A549 (cell line): ENCODE data around the gene TIMM17A. TPM values are rescaled to one million over a fixed set of nuclear protein-coding genes. Genes with fewer than 3 reads are reported as not detected.

Source experiments
- ATAC-seq, 2 experiments: fragments of 200-7000 bp in 1 of 2; fragments of >200 bp in 1 of 2; cut with Nextera tagmentation in 1 of 2; cut with Tn5 transposase in 1 of 2; 3 replicates each; pipeline versions ENCODE4 v1.8.0 to v1.9.1; 2018 to 2020; ENCODE audit warnings: mild to moderate bottlenecking in 1 of 2, moderate library complexity in 1 of 2
- CTCF ChIA-PET: fragments of 300-600 bp; sonication (Branson Sonifier 250); formaldehyde crosslinking; extraction: SDS; loops from one replicate; lab custom pipeline; 2021; ENCODE audit warnings: antibody characterized with exemption, inconsistent platforms; lab: Yijun Ruan, JAX
- POLR2A ChIA-PET: fragments of 350-600 bp; formaldehyde crosslinking; extraction: SDS; loops from one replicate; lab custom pipeline; 2021; ENCODE audit warnings: antibody characterized with exemption, inconsistent platforms; lab: Yijun Ruan, JAX
- DNase-seq, 2 experiments: peaks; one replicate each; pipeline versions ENCODE4 v3.0.0 to v3.0.0-alpha.2; 2011 to 2016; ENCODE audit warnings: low read depth in 1 of 2, low spot score in 1 of 2
- FAIRE-seq: peaks from 2 replicates; lab custom pipeline; 2011; peaks lifted over from hg19 to GRCh38; lab: Jason Lieb, UNC
- H3K27ac ChIP-seq, 2 experiments: fragments of >200 bp; sonication (Bioruptor Twin); formaldehyde crosslinking; 3 replicates each; pipeline ENCODE4 v1.5.1; 2016 to 2017
- H3K4me1 ChIP-seq: fragments of >200 bp; sonication (Bioruptor Twin); formaldehyde crosslinking; 3 replicates; pipeline ENCODE4 v1.6.1; 2016
- H3K4me2 ChIP-seq: fragments of >200 bp; sonication (Bioruptor Twin); formaldehyde crosslinking; 3 replicates; pipeline ENCODE4 v1.6.1; 2016
- H3K4me3 ChIP-seq: fragments of >200 bp; sonication (Bioruptor Twin); formaldehyde crosslinking; 3 replicates; pipeline ENCODE4 v1.5.1; 2016
- H3K9me3 ChIP-seq: fragments of >200 bp; sonication (Bioruptor Twin); formaldehyde crosslinking; 3 replicates; pipeline ENCODE4 v1.6.1; 2016
- CHD4 ChIP-seq: fragments of 200-600 bp; sonication (generic); IDR thresholded peaks from 2 replicates; pipeline ENCODE4 v1.6.1; 2016; ENCODE audit warnings: antibody characterized with exemption, mild to moderate bottlenecking, borderline replicate concordance
- EHMT2 ChIP-seq: fragments of 200-600 bp; sonication (generic); IDR thresholded peaks from 2 replicates; pipeline ENCODE4 v1.6.1; 2016; ENCODE audit warnings: antibody characterized with exemption, low read depth, mild to moderate bottlenecking, moderate library complexity
- GATA3 ChIP-seq: IDR thresholded peaks from 2 replicates; pipeline ENCODE4 v1.6.1; 2012; ENCODE audit warnings: borderline replicate concordance
- HDAC2 ChIP-seq: fragments of 200-600 bp; sonication (generic); IDR thresholded peaks from 2 replicates; pipeline ENCODE4 v1.6.1; 2016
- HOXB5 ChIP-seq: fragments of 250-450 bp; sonication (Bioruptor Pico); IDR thresholded peaks from 2 replicates; pipeline ENCODE4 v1.5.0; 2020; ENCODE audit warnings: mild to moderate bottlenecking, moderate library complexity
- JUN ChIP-seq, 2 experiments: fragments of >200 bp; sonication (Bioruptor Twin); formaldehyde crosslinking; IDR thresholded peaks; 2 replicates in 1 of 2; 3 replicates in 1 of 2; pipeline ENCODE4 v1.6.1; 2016 to 2017
- JUNB ChIP-seq: fragments of >200 bp; sonication (Bioruptor Twin); formaldehyde crosslinking; IDR thresholded peaks from 2 replicates; pipeline ENCODE4 v1.6.1; 2016
- MAFK ChIP-seq: fragments of 450-650 bp; IDR thresholded peaks from 2 replicates; pipeline ENCODE4 v1.6.1; 2014; ENCODE audit not compliant: partially characterized antibody
- MYC ChIP-seq: IDR thresholded peaks from 2 replicates; pipeline ENCODE4 v1.6.1; 2012; ENCODE audit warnings: mild to moderate bottlenecking, inconsistent platforms, low read length, improper control_type of control experiment, borderline replicate concordance
- NPAS2 ChIP-seq: fragments of 250-450 bp; sonication (Bioruptor Pico); IDR thresholded peaks from 2 replicates; pipeline ENCODE4 v1.8.0; 2022; ENCODE audit warnings: mild to moderate bottlenecking, moderate library complexity, borderline replicate concordance
- POLR2A ChIP-seq: IDR thresholded peaks from 2 replicates; pipeline ENCODE4 v1.6.1; 2012; ENCODE audit warnings: mild to moderate bottlenecking, low read length
- RAD21 ChIP-seq, 2 experiments: fragments of >200 bp in 1 of 2; sonication (Bioruptor Twin) in 1 of 2; formaldehyde crosslinking in 1 of 2; IDR thresholded peaks in 1 of 2; conservative IDR thresholded peaks in 1 of 2; 2 replicates in 1 of 2; 3 replicates in 1 of 2; pipeline ENCODE4 v1.6.1; 2012 to 2018; ENCODE audit warnings: inconsistent platforms in 1 of 2
- RARB ChIP-seq: fragments of 250-450 bp; sonication (Bioruptor Pico); IDR thresholded peaks from 2 replicates; pipeline ENCODE4 v1.8.0; 2021; ENCODE audit warnings: mild to moderate bottlenecking, moderate library complexity
- RCOR1 ChIP-seq: fragments of 150-350 bp; IDR thresholded peaks from 2 replicates; pipeline ENCODE4 v1.6.1; 2014; ENCODE audit warnings: antibody characterized with exemption, low read length, low read depth
- RFX5 ChIP-seq: fragments of 450-650 bp; IDR thresholded peaks from 2 replicates; pipeline ENCODE4 v1.7.1; 2014; ENCODE audit warnings: antibody characterized with exemption, mild to moderate bottlenecking, moderate library complexity
- SREBF2 ChIP-seq: fragments of 450-650 bp; IDR thresholded peaks from 2 replicates; pipeline ENCODE4 v1.6.1; 2014; ENCODE audit warnings: mild to moderate bottlenecking, moderate library complexity
- ZSCAN20 ChIP-seq: fragments of 250-450 bp; sonication (Bioruptor Pico); IDR thresholded peaks from 2 replicates; pipeline ENCODE4 v1.8.0; 2022; ENCODE audit warnings: mild to moderate bottlenecking, moderate library complexity
- WGBS: methylation state at CpG from one replicate; pipeline ENCODE4 v1.1.6; 2017; ENCODE audit errors: missing lambda C conversion rate; 5-methylcytosine and 5-hydroxymethylcytosine counted together
- polyA plus RNA-seq, 4 experiments: library from polyadenylated mRNA; depleted of rRNA in 3 of 4; stranded (reverse); fragments of >200 nt; fragmentation: RNase III in 1 of 4; extraction: RNeasy Plus Mini Kit Qiagen cat#74134 plus additional on column Dnase treatment in 1 of 4; gene quantifications; 2 replicates in 3 of 4; 3 replicates in 1 of 4; pipeline ENCODE4 v1.2.3, GENCODE V29; 2011 to 2017
- TF ChIP-seq, protein P1 (sequence below): IDR thresholded peaks from 2 replicates; pipeline ENCODE4 v1.6.1; 2012; ENCODE audit warnings: low read depth, borderline replicate concordance
- TF ChIP-seq, protein P2 (sequence below): fragments of 150-350 bp; IDR thresholded peaks from 2 replicates; pipeline ENCODE4 v1.6.1; 2014; ENCODE audit warnings: low read depth, mild to moderate bottlenecking, low read length
- TF ChIP-seq, protein P3 (sequence below): IDR thresholded peaks from 2 replicates; pipeline ENCODE4 v1.6.1; 2012

TIMM17A gene
- polyA plus RNA-seq, 2 of the 4 experiments (the other 2 are of a cell fraction): 127 to 134 TPM

DNA sequence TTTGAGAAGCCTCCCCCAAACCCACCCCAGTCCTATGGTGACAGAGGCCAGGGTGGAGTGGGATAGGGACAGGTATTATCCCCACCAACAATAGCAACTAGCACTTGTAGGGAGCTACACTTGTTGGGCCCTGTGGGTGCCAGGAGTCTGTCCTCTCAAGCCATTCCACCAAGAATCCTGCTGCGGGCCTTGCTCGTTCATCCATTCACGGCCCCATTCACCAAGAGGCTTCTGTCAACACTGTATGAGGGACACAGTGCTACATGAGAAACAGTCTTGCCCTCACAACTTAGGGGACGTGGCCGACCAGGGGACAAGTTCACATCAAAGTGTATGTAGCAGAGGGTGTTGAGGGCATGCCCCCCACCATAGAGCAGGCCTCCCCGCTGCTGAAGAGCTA, 47.7 kb upstream of the TIMM17A start:
- FAIRE-seq: no peak
- ATAC-seq: no peak
- WGBS: 83% methylated on average over 6 of the region's 6 CpGs
- no peak for TF ChIP-seq ZSCAN20 (CRISPR knock-in tag)
- no peak for TF ChIP-seq MYC
- TF ChIP-seq, protein P1, sequence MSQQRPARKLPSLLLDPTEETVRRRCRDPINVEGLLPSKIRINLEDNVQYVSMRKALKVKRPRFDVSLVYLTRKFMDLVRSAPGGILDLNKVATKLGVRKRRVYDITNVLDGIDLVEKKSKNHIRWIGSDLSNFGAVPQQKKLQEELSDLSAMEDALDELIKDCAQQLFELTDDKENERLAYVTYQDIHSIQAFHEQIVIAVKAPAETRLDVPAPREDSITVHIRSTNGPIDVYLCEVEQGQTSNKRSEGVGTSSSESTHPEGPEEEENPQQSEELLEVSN: no peak
- no peak for TF ChIP-seq MAFK
- no peak for TF ChIP-seq RARB (CRISPR knock-in tag)
- TF ChIP-seq NPAS2 (CRISPR knock-in tag): no peak
- no peak for TF ChIP-seq GATA3
- TF ChIP-seq EHMT2: no peak
- TF ChIP-seq POLR2A: no peak
- no peaks in the 10 kb centered on the region for H3K9me3 ChIP-seq
- no peak overlapping the region for H3K4me2 ChIP-seq
- CTCF ChIA-PET: interaction anchor here (0.5 to 20.2 kb wide), 6 partner anchors 15 to 92 kb away, joined by 3 to 303 read pairs (median 4); partner anchors contain the start of gene SHISA4
- no peak overlapping the region for H3K4me3 ChIP-seq
- POLR2A ChIA-PET: no interaction called here
- H3K4me1 ChIP-seq: no peaks in the 10 kb centered on the region
- no peak overlapping the region for H3K27ac ChIP-seq
- no peak for DNase-seq

DNA sequence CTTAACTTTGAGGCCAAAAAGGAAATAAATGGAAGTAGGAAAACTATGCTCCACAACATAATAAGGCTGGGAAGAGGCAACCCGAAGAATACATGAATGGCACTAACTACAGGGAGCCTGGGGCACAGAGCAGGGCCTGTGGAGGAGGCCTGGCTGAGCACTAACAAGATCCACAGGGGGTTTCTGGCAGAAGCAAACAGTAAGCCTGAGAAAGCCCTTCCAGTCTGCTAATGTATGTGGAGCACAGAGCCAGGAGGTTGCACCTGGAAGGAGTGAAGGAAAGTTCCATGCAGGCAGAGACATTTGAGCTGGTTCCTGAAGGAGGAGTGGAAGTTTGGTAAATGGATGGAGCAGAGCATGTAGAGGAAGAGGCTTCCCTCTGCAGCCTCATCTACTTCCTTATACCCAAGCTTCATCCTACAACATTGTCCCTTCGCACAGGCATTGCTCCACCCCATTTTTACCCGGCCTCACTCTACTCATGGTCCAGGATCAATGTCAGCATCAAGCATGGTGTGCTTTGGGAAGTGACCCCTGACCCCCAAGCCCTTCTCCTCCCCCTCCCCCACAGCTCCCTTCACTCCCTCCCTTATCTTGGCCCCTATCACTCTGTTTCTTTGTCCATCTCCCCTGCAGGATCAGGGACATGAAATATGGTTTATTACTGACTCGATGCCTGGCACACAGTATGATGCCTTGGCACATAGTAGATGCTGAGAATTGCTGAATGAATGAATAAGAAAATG, 43.3 kb upstream of the TIMM17A start:
- POLR2A ChIA-PET: no interaction called here

DNA sequence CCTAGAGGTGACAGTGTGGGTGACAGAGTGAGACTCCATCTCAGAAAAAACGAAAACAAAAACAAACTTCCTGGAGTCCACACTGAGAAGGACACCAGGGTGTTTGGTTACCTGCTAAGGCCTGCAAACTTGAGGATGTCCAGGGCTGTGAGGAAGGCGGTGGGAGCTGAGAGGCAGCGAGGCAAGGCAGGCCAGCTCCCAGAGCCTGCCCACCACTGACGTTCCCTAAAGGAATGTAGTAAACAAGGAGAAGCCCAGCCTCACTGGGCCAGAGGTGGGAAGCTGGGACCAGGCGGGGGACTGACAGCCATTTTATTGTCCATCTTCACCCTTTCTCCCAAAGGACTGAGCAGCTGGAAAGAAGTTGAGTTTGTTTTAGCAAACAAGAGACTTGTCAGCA, 42.5 kb upstream of the TIMM17A start:
- TF ChIP-seq JUNB (no peak), HOXB5 (no peak), SREBF2 (no peak), RARB (CRISPR knock-in tag) (no peak), CHD4 (no peak)
- TF ChIP-seq, protein P2, sequence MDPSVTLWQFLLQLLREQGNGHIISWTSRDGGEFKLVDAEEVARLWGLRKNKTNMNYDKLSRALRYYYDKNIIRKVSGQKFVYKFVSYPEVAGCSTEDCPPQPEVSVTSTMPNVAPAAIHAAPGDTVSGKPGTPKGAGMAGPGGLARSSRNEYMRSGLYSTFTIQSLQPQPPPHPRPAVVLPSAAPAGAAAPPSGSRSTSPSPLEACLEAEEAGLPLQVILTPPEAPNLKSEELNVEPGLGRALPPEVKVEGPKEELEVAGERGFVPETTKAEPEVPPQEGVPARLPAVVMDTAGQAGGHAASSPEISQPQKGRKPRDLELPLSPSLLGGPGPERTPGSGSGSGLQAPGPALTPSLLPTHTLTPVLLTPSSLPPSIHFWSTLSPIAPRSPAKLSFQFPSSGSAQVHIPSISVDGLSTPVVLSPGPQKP: no peak
- TF ChIP-seq, protein P3, sequence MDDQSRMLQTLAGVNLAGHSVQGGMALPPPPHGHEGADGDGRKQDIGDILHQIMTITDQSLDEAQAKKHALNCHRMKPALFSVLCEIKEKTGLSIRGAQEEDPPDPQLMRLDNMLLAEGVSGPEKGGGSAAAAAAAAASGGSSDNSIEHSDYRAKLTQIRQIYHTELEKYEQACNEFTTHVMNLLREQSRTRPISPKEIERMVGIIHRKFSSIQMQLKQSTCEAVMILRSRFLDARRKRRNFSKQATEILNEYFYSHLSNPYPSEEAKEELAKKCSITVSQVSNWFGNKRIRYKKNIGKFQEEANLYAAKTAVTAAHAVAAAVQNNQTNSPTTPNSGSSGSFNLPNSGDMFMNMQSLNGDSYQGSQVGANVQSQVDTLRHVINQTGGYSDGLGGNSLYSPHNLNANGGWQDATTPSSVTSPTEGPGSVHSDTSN: no peak
- whole genome bisulfite sequencing: 68% methylated on average over 5 of the region's 5 CpGs
- H3K27ac ChIP-seq: no peak overlapping the region
- POLR2A ChIA-PET: no interaction called here
- no peaks in the 10 kb centered on the region for H3K9me3 ChIP-seq
- ATAC-seq: no peak
- no peak overlapping the region for H3K4me3 ChIP-seq
- FAIRE-seq: no peak
- peaks cover 21% of the 10 kb centered on the region for H3K4me1 ChIP-seq
- CTCF ChIA-PET: interaction anchor here (0.6 to 20.2 kb wide), 4 partner anchors 11 to 59 kb away, joined by 3 to 303 read pairs (median 10); partner anchors contain the start of gene SHISA4
- DNase-seq: no peak
- H3K4me2 ChIP-seq: no peak overlapping the region

More for the DNA sequence above, 43.3 kb upstream of the TIMM17A start:
- DNase-seq: no peak
- CTCF ChIA-PET: interaction anchor here (1.3 to 20.2 kb wide), 3 partner anchors 10 to 60 kb away, joined by 3 to 303 read pairs (median 16); partner anchors contain the start of gene SHISA4
- WGBS: 70% methylated on average over 4 of the region's 4 CpGs
- no peak overlapping the region for H3K4me3 ChIP-seq
- no peak for FAIRE-seq
- no peak overlapping the region for H3K4me2 ChIP-seq
- no peak for TF ChIP-seq HDAC2
- no peak for TF ChIP-seq JUNB
- TF ChIP-seq CHD4: no peak
- TF ChIP-seq RAD21 (conservative IDR thresholded peaks at IDR 0.05 in 1 of 2, IDR thresholded peaks at IDR 0.05 in 1 of 2): no peak
- no peak for TF ChIP-seq RCOR1
- TF ChIP-seq RFX5: no peak
- no peak for TF ChIP-seq MYC
- no peak for TF ChIP-seq JUN (IDR thresholded peaks at IDR 0.05)
- no peak for TF ChIP-seq MAFK
- TF ChIP-seq, protein P1: no peak
- TF ChIP-seq, protein P3: no peak
- no peak for ATAC-seq
- H3K27ac ChIP-seq: no peak overlapping the region
- peaks cover 13% of the 10 kb centered on the region for H3K4me1 ChIP-seq
- no peaks in the 10 kb centered on the region for H3K9me3 ChIP-seq
